Stimulated activated CD8-positive, alpha-beta memory T cell treated with anti-CD3 and anti-CD28 coated beads, Interleukin-12 subunit alpha, Interleukin-12 subunit beta, amount 100 ng/mL, for 1 hour (primary cell): Measurements from ENCODE around the gene GAB2.
"Not testable (repeated sequence)": the region's sequence is repeated elsewhere in the genome, so short reads cannot be mapped to it uniquely, and the experiment has no call there.

ENCODE experiments used
- DNase-seq: peaks from one replicate; pipeline ENCODE4 v3.0.0-alpha.2; 2020; ENCODE audit warnings: low read depth

The GAB2 gene

DNA sequence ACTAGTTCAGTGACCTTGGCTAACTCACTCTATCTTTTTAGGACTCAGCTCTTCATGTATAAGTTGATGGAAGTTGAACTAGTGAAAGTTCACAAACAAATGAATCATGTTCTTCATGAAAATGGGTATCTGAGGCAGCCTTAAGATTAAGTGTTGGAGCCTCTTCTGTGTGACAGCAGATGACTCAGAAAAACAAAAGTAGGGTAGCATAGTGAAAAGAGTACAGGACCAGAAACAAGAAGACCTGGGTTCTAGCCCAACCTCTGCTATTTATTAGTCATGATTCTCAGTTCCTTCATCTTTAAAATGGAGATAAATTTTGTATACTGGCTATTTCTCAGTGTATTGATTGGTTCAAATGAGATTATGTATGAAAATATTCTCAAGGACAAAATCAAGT, 168.7 kb downstream of the GAB2 start:
- DNase-seq, result no peak

DNA sequence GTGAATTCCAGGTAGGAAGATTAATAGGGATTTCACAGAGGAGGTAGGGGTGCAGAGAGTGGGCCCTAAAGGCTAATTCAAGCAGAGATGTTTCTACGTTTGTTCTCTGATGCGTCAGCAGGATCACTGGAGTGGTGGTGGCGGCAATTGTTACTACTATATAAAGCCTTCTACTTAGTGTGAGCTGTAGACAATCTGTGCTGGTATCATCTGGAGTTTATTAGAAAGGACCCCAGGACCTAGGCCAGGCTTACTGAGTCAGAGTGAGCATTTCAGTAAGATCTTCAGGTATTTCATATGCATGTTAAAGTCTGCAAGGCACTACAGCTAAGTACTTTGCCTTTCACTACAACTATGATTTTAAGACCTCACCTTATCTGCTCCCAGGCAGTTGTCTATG, 169.4 kb downstream of the GAB2 start:
- DNase-seq, result no peak

DNA sequence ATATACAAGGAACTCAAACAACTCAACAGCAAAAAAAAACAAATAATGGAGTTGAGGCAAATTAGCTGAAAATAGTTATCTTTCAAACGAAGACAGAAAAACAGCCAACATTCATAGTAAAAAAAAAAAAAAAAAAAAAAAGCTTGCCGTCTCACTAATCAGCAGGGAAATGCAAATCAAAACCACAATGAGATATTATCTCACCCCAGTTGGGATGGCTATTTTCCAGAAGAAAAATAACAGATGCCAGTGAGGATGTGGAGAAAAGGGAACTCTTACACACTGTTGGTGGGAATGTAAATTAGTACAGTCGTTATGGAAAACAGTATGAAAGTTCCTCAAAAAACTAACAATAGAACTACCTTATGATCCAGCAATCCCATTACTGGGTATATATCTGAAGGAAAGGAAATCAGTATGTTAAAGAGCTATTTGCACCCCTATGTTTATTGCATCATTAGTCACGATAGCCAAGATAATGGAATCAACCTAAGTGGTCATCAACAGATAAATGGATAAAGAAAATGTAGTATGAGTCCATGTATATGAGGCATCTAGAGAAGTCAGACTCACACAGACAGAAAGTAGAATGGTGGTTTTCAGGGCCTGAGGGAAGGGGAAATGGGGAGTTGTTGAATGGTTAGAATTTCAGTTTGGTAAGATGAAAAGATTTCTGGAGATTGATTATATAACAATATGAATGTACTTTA, 172.9 kb downstream of the GAB2 start:
- DNase-seq, result no peak

DNA sequence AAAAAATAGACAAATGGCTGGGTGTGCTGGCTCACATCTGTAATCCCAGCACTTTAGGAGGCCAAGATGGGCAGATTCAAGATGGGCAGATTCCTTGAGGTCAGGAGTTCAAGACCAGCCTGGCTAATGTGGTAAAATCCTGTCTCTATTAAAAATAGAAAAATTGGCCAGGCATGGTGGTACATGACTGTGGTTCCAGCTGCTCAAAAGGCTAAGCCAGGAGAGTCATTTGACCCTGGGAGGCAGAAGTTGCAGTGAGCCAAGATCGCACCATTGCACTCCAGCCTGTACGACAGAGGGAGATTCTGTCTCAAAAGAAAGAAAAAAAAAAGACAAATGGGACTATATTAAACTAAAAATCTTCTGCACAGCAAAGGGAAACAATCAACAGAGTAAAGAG, 173.5 kb downstream of the GAB2 start:
- DNase-seq, result no peak

DNA sequence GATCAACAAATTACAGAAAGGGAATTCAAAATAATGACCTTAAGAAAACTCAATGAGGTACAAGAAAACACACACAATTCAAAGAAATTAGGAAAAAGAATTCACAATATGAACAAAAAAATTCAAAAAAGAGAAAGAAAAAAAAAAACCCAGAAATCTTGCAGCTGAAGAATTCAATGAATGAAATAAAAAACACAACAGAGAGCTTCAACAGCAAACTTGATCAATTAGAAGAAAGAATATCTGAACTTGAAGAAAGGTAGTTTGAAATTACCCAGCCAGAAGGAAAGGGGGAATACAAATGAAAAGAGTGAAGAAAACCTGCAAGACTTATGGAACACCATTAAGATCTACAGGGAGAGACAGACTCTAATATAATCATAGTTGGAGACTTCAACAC, 176.1 kb downstream of the GAB2 start:
- no peak for DNase-seq

DNA sequence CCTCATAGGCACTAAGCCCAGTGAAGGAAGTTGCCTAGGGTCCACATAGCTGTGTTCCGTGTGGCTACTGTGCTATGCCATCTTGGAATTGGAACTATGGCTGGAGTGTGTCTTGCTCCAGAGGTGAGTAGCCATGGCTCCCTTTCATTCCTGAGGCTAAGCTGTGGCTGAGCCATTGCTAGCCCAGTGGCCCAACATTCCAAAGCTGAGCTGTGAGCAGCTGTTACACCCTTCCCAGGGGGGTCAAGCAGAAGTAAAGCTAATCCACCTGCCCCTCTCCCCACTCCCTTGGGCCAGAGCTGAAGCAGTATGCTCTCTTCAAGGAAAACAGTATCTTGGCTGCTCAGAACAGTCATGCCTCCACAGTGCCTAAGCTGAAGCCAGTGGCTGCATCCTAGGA, 177.8 kb downstream of the GAB2 start:
- no peak for DNase-seq

DNA sequence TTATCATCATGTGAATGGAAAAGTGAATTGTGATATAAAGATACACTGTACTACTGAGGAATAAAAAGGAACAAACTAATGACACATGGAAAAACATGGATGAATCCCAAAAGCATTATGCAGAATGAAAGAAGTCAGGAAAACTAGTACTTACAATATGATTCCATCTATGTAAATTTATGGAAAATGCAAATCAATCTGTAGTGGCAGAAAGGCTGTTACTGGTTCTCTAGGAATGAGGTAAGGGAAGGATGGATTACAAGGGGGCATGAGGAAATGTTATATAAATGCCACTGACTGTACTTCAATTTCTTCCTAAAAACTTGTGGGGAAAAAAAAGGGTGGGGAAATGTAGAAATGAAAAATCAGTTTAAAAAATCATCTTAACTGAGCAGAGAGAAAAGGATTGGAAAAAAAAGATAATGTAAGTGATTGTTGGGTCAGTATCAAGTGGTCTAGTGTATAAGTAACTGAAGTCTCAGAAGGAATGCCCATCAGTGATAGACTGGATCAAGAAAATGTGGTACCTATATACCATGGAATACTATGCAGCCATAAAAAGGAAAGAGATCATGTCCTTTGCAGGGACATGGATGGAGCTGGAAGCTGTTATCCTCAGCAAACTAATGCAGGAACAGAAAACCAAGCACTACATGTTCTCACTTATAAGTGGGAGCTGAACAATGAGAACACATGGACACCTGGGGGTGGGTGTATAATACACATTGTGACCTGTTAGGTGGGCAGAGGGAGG, 180.2 kb downstream of the GAB2 start:
- DNase-seq, result no peak

DNA sequence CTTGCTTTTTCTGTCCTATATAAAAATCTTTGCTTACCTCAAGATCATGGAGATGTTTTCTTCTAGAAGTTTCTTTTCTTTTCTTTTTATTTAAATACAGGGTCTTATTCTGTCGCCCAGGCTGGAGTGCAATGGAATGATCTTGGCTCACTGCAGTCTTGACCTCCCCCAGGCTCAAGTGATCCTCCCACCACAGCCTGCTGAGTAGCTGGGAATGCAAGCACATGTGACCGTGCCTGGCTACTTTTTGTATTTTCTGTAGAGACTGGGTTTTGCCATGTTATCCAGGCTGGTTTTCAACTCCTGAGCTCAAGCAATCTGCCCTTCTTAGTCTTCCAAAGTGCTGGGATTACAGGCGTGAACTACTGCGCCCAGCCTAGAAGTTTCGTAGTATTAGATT, 183.6 kb downstream of the GAB2 start:
- DNase-seq, result no peak

DNA sequence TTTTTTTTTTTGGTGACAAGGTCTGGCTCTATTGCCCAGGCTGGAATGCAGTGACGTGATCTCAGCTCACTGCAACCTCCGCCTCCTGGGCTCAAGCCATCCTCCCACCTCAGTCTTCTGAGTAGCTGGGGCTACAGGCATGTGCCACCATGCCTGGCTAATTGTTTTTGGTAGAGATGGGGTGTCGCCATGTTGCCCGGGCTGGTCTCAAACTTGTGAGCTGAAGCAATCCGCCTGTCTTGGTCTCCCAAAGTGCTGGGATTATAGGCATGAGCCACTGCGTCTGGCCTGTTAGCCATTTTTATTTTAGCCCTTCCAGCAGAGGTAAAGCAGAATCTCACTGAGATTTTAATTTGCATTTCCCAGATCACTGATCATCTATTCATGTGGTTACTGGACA, 184.6 kb downstream of the GAB2 start:
- DNase-seq, result not testable (repeated sequence)

DNA sequence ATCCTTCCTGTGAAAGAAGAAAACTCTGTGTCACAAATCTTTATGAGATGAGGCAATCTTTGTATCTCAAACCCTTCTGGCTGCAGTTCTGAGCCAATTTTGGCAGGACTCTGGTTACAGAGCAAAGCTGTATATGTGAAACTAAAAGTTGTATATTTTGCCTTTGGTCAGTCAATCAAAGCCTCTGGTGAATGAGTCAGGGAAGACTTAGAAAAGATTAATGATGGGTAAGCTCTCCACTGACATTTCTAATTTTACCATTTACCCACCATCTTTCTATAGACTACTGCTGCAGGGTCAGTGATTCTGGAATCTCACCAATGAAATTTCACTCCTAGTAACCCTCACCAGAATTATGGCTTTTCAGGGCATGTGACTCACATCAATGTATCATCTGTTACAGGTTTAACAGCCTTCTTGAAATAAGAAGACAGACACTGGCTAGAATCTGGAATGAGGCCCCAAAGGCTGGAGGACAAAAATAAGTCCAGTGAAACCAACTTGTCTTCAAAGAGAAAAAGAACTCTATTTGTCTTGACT, 185.6 kb downstream of the GAB2 start:
- no peak for DNase-seq

DNA sequence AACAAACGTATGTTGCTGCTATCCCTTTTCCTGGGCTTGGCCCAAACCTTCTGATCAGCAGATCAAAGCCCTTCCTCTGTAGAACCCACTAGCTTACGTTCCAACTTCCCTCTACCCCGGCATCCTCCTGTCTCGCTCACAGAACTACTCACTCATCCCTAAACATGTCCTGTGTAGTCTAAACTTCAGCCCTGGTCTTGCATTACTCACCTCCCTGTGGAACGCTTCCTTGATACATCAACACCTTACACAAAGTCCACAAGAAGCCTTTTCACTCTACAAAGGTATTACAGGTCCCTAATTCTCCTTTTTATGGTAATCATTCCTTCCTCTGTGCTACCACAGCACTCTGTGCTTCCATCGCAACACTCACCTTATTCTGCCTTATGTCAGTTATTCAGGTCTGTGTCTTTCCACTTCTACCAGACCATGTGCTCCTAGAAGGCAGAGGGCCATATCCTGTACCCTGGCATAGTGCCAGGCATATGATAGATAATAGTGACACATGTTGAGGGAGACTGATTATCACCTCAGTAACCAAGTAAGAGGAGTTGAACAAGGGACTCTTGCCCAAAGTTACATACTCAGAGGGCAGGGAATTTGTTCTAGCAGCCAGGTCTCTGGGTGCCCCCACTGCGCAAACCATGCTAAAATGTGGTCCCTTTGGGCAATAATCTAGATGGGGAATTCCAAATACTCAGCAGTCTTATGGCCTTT, 187.3 kb downstream of the GAB2 start:
- no peak for DNase-seq

DNA sequence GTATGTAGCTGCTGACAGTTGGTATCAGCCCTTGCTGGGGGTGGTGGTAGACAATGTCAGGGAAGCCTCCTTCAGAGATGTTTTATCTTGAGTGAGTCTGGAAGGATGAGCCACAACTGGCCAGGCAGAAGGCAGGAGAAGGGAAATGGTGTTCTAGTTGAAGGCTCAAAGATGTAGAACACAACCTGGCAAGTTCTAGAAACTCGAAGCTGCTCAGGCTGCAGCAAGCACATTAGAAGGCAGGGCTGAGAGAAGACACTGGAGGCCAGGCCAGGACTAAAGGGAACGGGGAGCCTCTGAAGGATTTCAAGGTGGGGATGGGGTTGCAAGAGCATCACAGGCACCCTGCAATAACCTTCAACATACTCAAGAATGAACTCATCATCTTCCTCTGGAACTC, 188.5 kb downstream of the GAB2 start:
- no peak for DNase-seq

DNA sequence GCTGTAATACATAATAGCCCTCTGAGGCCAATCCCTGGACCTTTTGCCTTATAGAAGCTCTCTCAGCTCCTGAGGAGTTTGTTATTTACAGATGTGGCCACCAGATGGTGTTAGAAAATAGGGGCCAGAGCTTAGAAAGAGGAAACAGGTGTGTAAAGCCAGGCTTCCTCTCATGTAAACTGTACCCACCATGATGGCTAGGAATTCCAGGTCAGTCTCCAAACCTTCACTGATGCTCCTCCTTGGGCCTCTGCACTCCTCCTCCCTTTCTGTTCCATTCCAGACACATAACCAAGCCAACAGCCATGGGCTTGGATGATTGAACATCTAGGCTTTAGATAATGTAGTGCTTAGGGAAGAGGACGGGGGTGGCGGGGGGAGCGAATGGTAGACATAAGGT, 189.2 kb downstream of the GAB2 start:
- no peak for DNase-seq

DNA sequence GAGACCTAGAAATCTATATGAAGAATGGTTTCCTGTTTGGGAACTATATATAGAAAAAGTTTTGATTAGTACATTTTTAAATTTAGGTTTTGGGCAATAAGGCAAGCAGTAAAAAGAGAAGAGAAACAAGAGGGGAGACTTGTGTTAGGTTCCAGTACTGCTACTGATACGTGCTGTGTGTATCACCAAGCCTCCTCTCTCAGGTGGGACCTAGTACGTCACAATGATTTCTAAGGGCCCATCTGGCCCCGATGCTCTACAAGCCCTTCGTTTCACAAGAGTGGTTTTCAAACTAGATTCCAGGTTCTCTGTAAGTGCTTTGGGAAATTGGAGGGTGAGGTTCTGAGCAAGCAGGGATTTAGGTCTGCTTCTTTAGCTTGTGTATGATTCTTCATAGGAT, 189.7 kb downstream of the GAB2 start:
- no peak for DNase-seq

DNA sequence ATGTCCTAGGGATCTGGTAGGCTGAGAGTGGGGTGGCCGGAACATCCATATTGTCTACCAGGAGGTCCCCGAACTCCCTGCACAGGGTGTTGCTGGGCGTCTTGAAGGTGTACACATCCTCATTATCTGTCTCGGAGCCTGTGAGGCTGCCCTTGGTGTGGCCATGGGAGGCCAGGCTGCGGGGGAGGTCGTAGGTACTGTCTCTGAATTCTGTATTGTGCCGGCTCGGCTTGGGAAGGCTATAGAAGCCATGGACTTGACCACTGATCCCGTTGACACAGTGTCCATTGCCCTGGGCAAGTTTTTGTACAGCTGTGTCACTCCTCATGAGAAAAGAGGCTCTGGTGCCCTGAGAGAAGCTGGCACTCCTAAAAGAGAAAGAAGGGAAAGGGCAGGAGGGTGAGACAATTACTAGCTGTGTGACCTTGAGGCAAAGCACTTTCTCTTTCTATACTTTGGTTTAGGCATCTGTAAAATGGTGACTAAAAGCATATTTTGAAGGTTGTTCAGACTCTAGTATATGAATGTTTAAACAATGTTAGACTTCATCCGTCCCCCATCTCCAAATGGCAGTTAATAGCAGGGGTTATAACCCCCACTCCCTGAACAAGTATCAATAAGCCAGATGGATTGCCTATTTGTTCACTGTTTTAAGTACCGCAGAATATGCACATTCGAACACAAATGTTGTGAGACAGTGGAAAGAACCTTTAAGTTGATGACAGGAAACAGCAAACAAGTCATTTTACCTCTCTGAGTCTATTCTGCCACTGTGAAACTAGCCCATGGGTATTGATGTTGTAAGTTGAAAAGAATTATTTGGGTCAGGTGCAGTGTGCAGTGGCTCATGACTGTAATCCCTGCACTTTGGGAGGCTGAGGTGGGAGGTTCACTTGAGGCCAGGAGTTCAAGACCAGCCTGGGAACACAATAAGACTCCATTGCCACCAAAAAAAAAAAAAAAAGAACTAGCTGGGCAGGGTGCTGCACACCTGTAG, 190.6 kb downstream of the GAB2 start:
- DNase-seq, result no peak

DNA sequence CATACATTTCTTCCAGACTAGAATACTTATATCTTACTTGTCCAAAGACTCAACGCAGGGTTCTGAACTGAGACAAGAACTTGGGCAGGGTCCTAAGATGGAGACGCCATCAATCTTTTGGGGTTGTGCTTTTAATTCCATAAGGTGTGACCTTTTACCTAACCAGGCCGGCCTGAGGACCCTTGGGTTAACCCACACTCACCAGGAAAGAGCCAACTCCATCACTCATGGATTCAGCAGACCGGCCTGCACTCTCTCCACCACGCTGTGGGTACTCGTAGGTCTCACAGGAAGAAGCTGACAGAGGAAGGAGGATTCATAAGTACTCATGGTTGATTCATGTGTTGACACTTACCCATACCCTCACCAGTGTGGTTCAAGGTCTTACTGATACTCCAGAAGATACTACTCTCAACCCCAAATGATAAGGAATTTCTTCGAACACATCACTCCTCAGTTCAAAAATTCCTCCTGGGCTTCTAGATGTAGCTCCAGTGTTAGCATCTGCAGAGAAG, 192.7 kb downstream of the GAB2 start:
- no peak for DNase-seq

DNA sequence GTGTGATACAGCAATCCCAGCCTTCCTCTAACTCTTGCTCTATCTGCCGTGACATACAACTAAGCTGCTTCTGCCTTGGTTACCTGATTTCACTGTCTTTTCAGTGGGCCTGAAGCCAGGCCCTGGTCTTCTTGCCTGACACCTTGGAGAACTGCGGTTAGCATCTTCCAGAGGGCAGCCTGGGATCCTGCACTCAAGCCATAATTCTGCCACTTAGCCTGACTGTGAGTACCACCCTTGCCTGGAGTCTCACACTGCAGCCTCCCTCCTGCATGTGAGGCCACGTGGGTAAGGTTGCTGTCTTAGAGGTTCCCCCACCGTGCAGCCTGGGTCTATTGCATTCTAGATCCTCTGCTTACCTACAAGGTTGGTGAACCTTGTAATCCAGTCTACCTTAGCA, 193.1 kb downstream of the GAB2 start:
- no peak for DNase-seq

DNA sequence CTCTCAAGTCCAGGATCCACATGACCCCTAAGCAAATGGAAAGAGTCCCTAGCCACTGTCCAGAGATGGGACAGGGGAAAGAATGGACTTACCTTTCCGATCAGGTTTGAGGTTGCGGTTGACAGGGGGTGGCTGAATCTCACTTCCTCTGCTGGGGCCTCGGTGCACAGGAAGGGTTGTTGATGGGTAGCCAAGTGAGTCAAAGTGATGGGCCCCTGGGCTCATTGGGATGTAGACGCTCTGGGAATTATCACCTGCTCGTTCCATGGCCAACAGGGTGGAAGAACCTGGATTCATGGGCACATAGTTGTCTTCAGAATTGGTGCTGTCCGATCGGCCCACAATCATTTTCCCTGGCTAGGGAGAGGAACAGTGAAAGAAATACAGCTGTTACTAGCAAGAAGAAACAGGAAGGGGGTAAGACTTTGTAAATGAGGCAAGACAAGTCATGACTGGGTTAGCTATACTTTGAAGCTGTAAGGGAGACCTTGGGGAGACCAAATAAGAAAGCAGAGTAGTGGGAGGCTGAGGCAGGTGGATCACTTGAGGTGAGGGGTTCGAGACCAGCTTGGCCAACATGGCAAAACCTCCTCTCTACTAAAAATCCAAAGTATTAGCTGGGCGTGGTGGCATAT, 194.2 kb downstream of the GAB2 start:
- DNase-seq, result no peak

DNA sequence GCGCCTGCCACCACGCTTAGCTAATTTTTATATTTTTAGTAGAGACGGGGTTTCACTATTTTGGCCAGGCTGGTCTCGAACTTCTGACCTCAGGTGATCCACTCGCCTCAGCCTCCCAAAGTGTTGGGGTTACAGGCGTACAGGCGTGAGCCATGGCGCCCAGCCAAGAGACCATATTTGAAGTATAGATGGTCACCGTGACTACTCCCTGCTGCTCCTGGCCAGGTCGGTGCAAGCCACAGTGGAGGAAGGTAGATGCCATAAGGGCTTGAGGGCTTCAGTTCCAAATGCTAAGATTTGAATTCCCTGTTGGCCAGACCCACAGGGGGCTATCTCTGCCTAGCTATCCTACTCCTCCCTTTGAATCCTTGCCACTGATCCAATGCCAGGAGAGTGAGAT, 194.9 kb downstream of the GAB2 start:
- DNase-seq, result not testable (repeated sequence)

DNA sequence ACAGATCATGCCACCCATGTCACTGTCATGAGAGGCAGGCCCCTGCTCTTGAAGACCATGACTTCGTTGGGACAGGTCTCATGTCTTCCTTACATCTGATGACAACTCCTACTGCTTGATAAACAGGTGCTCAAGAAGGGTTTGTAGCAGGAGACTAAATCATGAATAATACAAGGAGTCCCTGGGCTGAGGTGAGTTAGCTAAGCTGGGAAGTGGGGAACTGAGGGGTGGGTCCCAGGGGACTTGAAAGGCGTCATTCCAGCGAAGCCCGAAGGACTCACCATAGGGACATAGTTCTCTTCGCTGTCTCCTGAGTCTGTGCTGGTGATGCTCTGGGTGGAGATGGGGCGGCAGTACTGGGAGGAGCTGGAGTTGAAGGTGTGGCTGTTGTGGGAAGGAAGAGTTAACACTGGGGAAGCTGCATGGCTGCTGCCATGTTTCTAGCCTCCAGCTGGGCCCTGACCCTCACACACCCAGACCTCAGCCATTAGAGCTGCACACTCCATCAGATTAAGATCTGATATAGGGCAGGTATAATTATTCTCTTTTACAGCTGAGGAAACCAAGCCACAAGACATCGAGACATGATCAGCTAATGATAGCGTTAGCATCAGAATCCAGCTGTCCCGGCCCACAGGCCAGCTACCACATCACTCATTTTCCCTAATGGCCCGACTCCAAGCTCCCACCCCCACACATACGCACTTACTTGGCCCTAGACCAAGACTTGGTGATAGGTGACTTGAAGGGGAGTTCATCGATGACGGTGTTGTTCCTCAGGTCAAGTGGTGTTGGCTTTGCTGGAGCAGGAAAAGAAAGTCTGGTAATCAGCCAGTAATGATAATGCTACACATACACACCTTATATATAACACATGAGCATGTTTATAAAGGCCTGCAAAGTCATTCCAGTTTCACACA, 196.0 kb downstream of the GAB2 start:
- DNase-seq, result no peak
